ENCODE data around the gene SFI1.

DNA sequence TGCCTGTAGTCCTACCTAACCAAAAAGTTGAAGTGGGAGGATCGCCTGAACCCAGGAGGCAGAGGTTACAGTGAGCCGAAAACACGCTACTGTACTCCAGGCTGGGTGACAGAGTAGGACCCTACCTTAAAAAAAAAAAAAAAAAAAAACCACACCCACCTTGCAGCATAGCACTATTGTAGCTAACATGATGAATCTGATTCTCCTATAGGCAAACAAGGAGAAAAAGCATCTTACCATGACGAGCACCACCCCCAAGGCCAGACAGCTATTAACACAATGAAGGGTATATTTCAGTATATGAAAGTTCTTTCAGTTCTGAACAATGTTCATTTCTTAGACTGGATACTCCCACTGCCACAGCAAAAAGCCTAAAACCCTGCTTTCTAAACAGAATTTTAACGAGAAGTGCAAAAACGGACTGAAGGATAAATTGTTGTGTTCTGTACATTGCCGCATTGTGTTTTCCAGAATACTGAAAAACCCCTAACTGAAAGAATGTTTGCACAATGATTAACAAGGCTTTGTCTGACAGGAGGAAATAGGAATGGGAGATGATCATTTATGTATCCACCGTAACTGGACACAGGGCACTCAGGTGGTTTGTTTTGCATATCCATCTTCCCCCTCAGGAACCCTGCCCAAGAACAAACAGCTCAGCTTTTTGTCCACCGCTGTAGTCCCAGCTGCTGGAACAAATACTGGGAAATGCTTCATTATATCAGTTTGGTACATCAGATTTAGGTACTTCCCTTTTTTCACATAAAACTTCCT lies 156.8 kb downstream of the SFI1 start:
- TF ChIP-seq, protein P1, sequence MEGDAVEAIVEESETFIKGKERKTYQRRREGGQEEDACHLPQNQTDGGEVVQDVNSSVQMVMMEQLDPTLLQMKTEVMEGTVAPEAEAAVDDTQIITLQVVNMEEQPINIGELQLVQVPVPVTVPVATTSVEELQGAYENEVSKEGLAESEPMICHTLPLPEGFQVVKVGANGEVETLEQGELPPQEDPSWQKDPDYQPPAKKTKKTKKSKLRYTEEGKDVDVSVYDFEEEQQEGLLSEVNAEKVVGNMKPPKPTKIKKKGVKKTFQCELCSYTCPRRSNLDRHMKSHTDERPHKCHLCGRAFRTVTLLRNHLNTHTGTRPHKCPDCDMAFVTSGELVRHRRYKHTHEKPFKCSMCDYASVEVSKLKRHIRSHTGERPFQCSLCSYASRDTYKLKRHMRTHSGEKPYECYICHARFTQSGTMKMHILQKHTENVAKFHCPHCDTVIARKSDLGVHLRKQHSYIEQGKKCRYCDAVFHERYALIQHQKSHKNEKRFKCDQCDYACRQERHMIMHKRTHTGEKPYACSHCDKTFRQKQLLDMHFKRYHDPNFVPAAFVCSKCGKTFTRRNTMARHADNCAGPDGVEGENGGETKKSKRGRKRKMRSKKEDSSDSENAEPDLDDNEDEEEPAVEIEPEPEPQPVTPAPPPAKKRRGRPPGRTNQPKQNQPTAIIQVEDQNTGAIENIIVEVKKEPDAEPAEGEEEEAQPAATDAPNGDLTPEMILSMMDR (optimal IDR thresholded peaks at IDR 0.05 in 1 of 3, IDR thresholded peaks at IDR 0.05 in 1 of 3, conservative IDR thresholded peaks at IDR 0.05 in 1 of 3; ENCODE audit: extremely low read depth in 1 of 3, insufficient read depth in 2 of 3, low read length in 3 of 3) = no peak
- TF ChIP-seq EZH2 (IDR thresholded peaks at IDR 0.05; ENCODE audit: low read length) = no peak
